HEK293 (cell line): ENCODE measurements around the gene SARM1.
A peak's percentile ranks its signal among the peaks of the same experiment; 100 is the strongest.

Source experiments
- CTCF ChIA-PET: fragments of 350-600 bp; formaldehyde crosslinking; extraction: SDS; loops from one replicate; lab custom pipeline; 2021; ENCODE audit warnings: antibody characterized with exemption; lab: Yijun Ruan, JAX
- POLR2A ChIA-PET: fragments of 300-600 bp; formaldehyde crosslinking; extraction: SDS; loops from one replicate; lab custom pipeline; 2020; ENCODE audit warnings: antibody characterized with exemption, inconsistent platforms; lab: Yijun Ruan, JAX
- H3K27ac ChIP-seq: fragments of 200-500 bp; sonication (Bioruptor generic); 2 replicates; pipeline ENCODE4 v1.5.1; 2014; ENCODE audit warnings: low read depth, low read length, control low read depth, inconsistent platforms; ENCODE audit errors: extremely low read depth
- H3K36me3 ChIP-seq, 2 experiments: fragments of 200-500 bp in 1 of 2; sonication (Bioruptor generic) in 1 of 2; 1 replicate in 1 of 2; 2 replicates in 1 of 2; pipeline ENCODE4 v1.5.1; 2014 to 2017; ENCODE audit warnings: inconsistent platforms in 2 of 2, low read length in 2 of 2; ENCODE audit not compliant: control insufficient read depth in 2 of 2, insufficient read depth in 1 of 2
- H3K4me1 ChIP-seq: fragments of 200-500 bp; sonication (Bioruptor generic); 2 replicates; pipeline ENCODE4 v1.5.1; 2014; ENCODE audit warnings: mild to moderate bottlenecking, low read length, inconsistent platforms; ENCODE audit not compliant: control insufficient read depth, insufficient read depth
- H3K4me3 ChIP-seq: 2 replicates; pipeline ENCODE4 v1.5.1; 2011; ENCODE audit warnings: low read depth, mild to moderate bottlenecking, control low read depth, low read length, moderate library complexity
- H3K9me3 ChIP-seq: fragments of 200-500 bp; sonication (Bioruptor generic); 2 replicates; pipeline ENCODE4 v1.5.1; 2014; ENCODE audit warnings: low read depth, low read length, inconsistent platforms; ENCODE audit not compliant: control insufficient read depth, insufficient read depth
- CTCF ChIP-seq: fragments of 450-650 bp; formaldehyde crosslinking; IDR thresholded peaks from 2 replicates; pipeline ENCODE4 v1.5.1; 2016; ENCODE audit warnings: missing biosample characterization, missing genetic modification characterization
- GLIS1 ChIP-seq: fragments of 450-650 bp; formaldehyde crosslinking; IDR thresholded peaks from 2 replicates; pipeline ENCODE4 v1.5.1; 2016; ENCODE audit warnings: missing biosample characterization, missing genetic modification characterization
- KLF1 ChIP-seq: fragments of 450-650 bp; formaldehyde crosslinking; IDR thresholded peaks from 2 replicates; pipeline ENCODE4 v1.5.1; 2016; ENCODE audit warnings: missing biosample characterization, missing genetic modification characterization
- MZF1 ChIP-seq: fragments of 450-650 bp; formaldehyde crosslinking; IDR thresholded peaks from 2 replicates; pipeline ENCODE4 v1.5.1; 2017; ENCODE audit warnings: missing biosample characterization, missing genetic modification characterization, borderline replicate concordance
- YY1 ChIP-seq: fragments of 450-650 bp; formaldehyde crosslinking; IDR thresholded peaks from 2 replicates; pipeline ENCODE4 v1.5.1; 2018; ENCODE audit warnings: missing biosample characterization, missing genetic modification characterization
- ZFP3 ChIP-seq: fragments of 450-650 bp; formaldehyde crosslinking; IDR thresholded peaks from 2 replicates; pipeline ENCODE4 v1.5.1; 2016; ENCODE audit warnings: low read depth, missing biosample characterization, missing genetic modification characterization
- ZNF146 ChIP-seq: fragments of 450-650 bp; formaldehyde crosslinking; IDR thresholded peaks from 2 replicates; pipeline ENCODE4 v1.5.1; 2016; ENCODE audit warnings: missing biosample characterization, missing genetic modification characterization
- ZNF148 ChIP-seq: fragments of 450-650 bp; formaldehyde crosslinking; IDR thresholded peaks from 2 replicates; pipeline ENCODE4 v1.5.0; 2017; ENCODE audit warnings: missing biosample characterization, missing genetic modification characterization, borderline replicate concordance
- ZNF266 ChIP-seq: fragments of 450-650 bp; formaldehyde crosslinking; IDR thresholded peaks from 2 replicates; pipeline ENCODE4 v1.5.1; 2016; ENCODE audit warnings: missing biosample characterization, missing genetic modification characterization, low read depth
- ZNF311 ChIP-seq: fragments of 450-650 bp; formaldehyde crosslinking; IDR thresholded peaks from 2 replicates; pipeline ENCODE4 v1.5.1; 2017; ENCODE audit warnings: missing biosample characterization, missing genetic modification characterization, borderline replicate concordance
- ZNF366 ChIP-seq: fragments of 450-650 bp; formaldehyde crosslinking; conservative IDR thresholded peaks from 2 replicates; pipeline ENCODE4 v1.5.1; 2016; ENCODE audit warnings: missing biosample characterization, missing genetic modification characterization
- ZNF416 ChIP-seq: fragments of 450-650 bp; formaldehyde crosslinking; IDR thresholded peaks from 2 replicates; pipeline ENCODE4 v1.5.1; 2016; ENCODE audit warnings: missing biosample characterization, missing genetic modification characterization
- ZNF473 ChIP-seq: fragments of 450-650 bp; formaldehyde crosslinking; IDR thresholded peaks from 2 replicates; pipeline ENCODE4 v1.5.1; 2017; ENCODE audit warnings: missing biosample characterization, missing genetic modification characterization
- ZNF561 ChIP-seq: fragments of 450-650 bp; IDR thresholded peaks from 2 replicates; pipeline ENCODE4 v1.5.1; 2018; ENCODE audit warnings: missing biosample characterization, missing genetic modification characterization, borderline replicate concordance
- ZNF707 ChIP-seq: fragments of 450-650 bp; formaldehyde crosslinking; IDR thresholded peaks from 2 replicates; pipeline ENCODE4 v1.5.1; 2016; ENCODE audit warnings: missing biosample characterization, missing genetic modification characterization
- ZXDB ChIP-seq: fragments of 450-650 bp; formaldehyde crosslinking; IDR thresholded peaks from 2 replicates; pipeline ENCODE4 v1.5.1; 2016; ENCODE audit warnings: missing biosample characterization, missing genetic modification characterization
- TF ChIP-seq, protein P1 (sequence below): fragments of 450-650 bp; formaldehyde crosslinking; IDR thresholded peaks from 2 replicates; pipeline ENCODE4 v1.5.1; 2016; ENCODE audit warnings: missing biosample characterization, missing genetic modification characterization
- TF ChIP-seq, protein P2 (sequence below): fragments of 450-650 bp; formaldehyde crosslinking; IDR thresholded peaks from 2 replicates; pipeline ENCODE4 v1.5.1; 2016; ENCODE audit warnings: missing biosample characterization, missing genetic modification characterization

The SARM1 gene

DNA sequence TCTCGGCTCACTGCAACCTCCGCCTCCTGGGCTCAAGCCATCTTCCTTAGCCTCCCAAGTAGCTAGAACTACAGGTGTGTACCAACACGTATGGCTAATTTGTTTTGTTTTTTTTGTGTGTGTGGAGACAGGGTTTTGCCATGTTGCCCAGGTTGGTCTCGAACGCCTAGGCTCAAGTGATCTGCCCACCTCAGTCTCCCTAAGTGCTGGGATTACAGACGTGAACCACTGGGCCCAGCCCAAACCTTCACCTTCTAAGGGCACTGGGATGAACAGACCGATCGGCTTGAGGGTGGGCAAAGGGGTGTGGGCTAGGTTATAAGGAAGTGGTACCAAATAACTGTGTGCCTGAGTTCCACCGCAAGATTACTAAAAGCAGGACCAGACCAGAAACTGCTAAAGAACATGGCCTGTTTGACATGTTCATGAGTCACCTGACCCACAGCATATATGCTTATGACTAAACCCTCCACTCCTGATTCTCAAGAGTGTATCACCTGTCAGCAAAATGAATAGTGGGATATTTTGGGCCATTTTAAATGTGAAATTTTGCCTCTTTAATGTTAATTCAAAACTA lies 44.4 kb upstream of the SARM1 start:
- no peaks in the 10 kb centered on the region for H3K9me3 ChIP-seq
- ChIA-PET CTCF (interaction anchor here (0.6 to 1.7 kb wide), 7 partner anchors 53 to 907 kb away, joined by 3 to 5 read pairs (median 3); no protein-coding TSS in a partner anchor), POLR2A (no interaction called here)
- peaks cover 5% of the 10 kb centered on the region; the same call in 1 of the 2 replicates for H3K4me1 ChIP-seq
- no peak for TF ChIP-seq ZNF473 (tag by site-specific recombination)
- no peak for TF ChIP-seq ZNF146 (tag by site-specific recombination)
- no peak for TF ChIP-seq ZXDB (tag by site-specific recombination)
- no peak for TF ChIP-seq ZNF148 (tag by site-specific recombination)
- no peak overlapping the region for H3K4me3 ChIP-seq
- no peak overlapping the region for H3K27ac ChIP-seq
- H3K36me3 ChIP-seq = peaks cover 41 to 65% of the 10 kb centered on the region in 2 experiments

GRCh38 chr17:28327709-28328108 lies 43.8 kb upstream of the SARM1 start:
- no peaks in the 10 kb centered on the region for H3K9me3 ChIP-seq
- ChIA-PET CTCF (no interaction called here), POLR2A (no interaction called here)
- no peak overlapping the region for H3K27ac ChIP-seq
- H3K36me3 ChIP-seq = peaks cover 38 to 67% of the 10 kb centered on the region in 2 experiments
- TF ChIP-seq ZNF266 (tag by site-specific recombination) (no peak), ZNF416 (tag by site-specific recombination) (no peak), CTCF (no peak), KLF1 (tag by site-specific recombination) (no peak), ZNF561 (no peak), MZF1 (tag by site-specific recombination) (no peak), ZNF311 (no peak), ZFP3 (tag by site-specific recombination) (no peak)
- TF ChIP-seq, protein P1, sequence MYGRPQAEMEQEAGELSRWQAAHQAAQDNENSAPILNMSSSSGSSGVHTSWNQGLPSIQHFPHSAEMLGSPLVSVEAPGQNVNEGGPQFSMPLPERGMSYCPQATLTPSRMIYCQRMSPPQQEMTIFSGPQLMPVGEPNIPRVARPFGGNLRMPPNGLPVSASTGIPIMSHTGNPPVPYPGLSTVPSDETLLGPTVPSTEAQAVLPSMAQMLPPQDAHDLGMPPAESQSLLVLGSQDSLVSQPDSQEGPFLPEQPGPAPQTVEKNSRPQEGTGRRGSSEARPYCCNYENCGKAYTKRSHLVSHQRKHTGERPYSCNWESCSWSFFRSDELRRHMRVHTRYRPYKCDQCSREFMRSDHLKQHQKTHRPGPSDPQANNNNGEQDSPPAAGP (tag by site-specific recombination) = no peak
- TF ChIP-seq, protein P2, sequence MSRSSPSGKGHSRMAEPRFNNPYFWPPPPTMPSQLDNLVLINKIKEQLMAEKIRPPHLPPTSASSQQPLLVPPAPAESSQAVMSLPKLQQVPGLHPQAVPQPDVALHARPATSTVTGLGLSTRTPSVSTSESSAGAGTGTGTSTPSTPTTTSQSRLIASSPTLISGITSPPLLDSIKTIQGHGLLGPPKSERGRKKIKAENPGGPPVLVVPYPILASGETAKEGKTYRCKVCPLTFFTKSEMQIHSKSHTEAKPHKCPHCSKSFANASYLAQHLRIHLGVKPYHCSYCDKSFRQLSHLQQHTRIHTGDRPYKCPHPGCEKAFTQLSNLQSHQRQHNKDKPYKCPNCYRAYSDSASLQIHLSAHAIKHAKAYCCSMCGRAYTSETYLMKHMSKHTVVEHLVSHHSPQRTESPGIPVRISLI = no peak
- H3K4me3 ChIP-seq = no peak overlapping the region
- H3K4me1 ChIP-seq = 0 out of 2 replicates have a peak, but pooled peaks cover 2% of the 10 kb centered on the region

DNA sequence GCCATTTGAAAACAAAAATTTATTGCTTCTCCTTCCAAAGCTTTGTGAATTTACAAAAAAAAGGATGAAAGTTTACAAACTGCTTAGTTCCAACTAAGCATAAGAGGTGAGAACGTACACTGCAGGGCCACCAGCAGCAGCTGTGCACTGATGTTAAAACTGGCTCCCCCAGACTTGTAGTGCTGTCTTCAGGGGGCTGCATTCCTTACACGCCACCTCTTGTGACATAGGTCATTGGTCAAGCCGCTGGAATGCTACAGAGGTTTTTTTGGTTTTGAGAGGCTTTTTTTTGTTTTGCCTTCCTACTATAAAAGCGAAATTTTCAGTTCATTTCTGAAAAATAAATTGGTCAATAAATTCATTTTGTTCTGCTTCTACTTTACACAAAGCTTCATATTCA lies 43.2 kb upstream of the SARM1 start:
- ChIA-PET CTCF (interaction anchor here (0.6 to 1.1 kb wide), 5 partner anchors 89 to 523 kb away, joined by 3 to 4 read pairs (median 3); no protein-coding TSS in a partner anchor), POLR2A (interaction anchor here (0.8 kb wide), 1 partner anchor 10 kb away, joined by 3 read pairs; no protein-coding TSS in a partner anchor)
- Histone ChIP-seq H3K4me3 (no peak overlapping the region), H3K27ac (peak overlapping the region; percentile 11; the same call in 1 of the 2 replicates), H3K9me3 (no peaks in the 10 kb centered on the region), H3K4me1 (0 out of 2 replicates have a peak, but pooled peaks cover 2% of the 10 kb centered on the region), H3K36me3 (peaks cover 38 to 67% of the 10 kb centered on the region in 2 experiments)
- TF ChIP-seq GLIS1 (no peak), ZNF366 (no peak), ZNF707 (no peak), YY1 (tag by site-specific recombination) (no peak)
